Activated effector memory CD4-positive, alpha-beta T cell treated with Interleukin-2 at 50 U/mL for 16 hours (primary cell): Measurements from ENCODE around the gene GSN.

Source experiments
- DNase-seq: peaks from one replicate; pipeline ENCODE4 v3.0.0-alpha.2; 2020

Gene GSN

GRCh38 chr9:121305269-121305994 lies 37.5 kb downstream of the GSN start:
- no peak for DNase-seq

- no peak for DNase-seq
Observed at GRCh38 chr9:121307976-121308375, 40.0 kb downstream of the GSN start.

GRCh38 chr9:121308765-121309164 lies 40.8 kb downstream of the GSN start:
- no peak for DNase-seq

GRCh38 chr9:121309171-121309570 lies 41.2 kb downstream of the GSN start:
- no peak for DNase-seq

- DNase-seq, result no peak
Observed at GRCh38 chr9:121309833-121310425, 42.0 kb downstream of the GSN start.

- no peak for DNase-seq
Observed at GRCh38 chr9:121310571-121310970, 42.6 kb downstream of the GSN start.

- no peak for DNase-seq
Observed at GRCh38 chr9:121312169-121312568, 44.2 kb downstream of the GSN start.

- no peak for DNase-seq
Observed at GRCh38 chr9:121313458-121314152, 45.6 kb downstream of the GSN start.

- no peak for DNase-seq
Observed at GRCh38 chr9:121316378-121316777, 48.4 kb downstream of the GSN start.

- DNase-seq, result no peak
Observed at GRCh38 chr9:121316852-121317373, 49.0 kb downstream of the GSN start.

GRCh38 chr9:121317737-121318630 lies 50.0 kb downstream of the GSN start:
- no peak for DNase-seq

GRCh38 chr9:121318631-121319382 lies 50.8 kb downstream of the GSN start:
- DNase-seq, result no peak

GRCh38 chr9:121319383-121319780 lies 51.4 kb downstream of the GSN start:
- no peak for DNase-seq

GRCh38 chr9:121321016-121321503 lies 53.1 kb downstream of the GSN start:
- no peak for DNase-seq

- DNase-seq, result no peak
Observed at GRCh38 chr9:121322037-121322736, 54.2 kb downstream of the GSN start.

- no peak for DNase-seq
Observed at GRCh38 chr9:121322737-121323448, 54.9 kb downstream of the GSN start.

GRCh38 chr9:121323449-121324151 lies 55.6 kb downstream of the GSN start:
- no peak for DNase-seq

- no peak for DNase-seq
Observed at GRCh38 chr9:121324316-121324715, 56.4 kb downstream of the GSN start.

GRCh38 chr9:121324755-121325154 lies 56.8 kb downstream of the GSN start:
- no peak for DNase-seq

- DNase-seq, result no peak
Observed at GRCh38 chr9:121325387-121325786, 57.4 kb downstream of the GSN start.
